Limb (tissue), 2 donors: Measurements from ENCODE around the gene SYTL3.
"Not testable (repeated sequence)": the region's sequence is repeated elsewhere in the genome, so short reads cannot be mapped to it uniquely, and the experiment has no call there.

ENCODE experiments used
- DNase-seq, 2 donors: peaks; one replicate each; pipeline ENCODE4 v3.0.0-alpha.2; 2016; ENCODE audit errors: extremely low spot score in 2 of 2

SYTL3 gene

GRCh38 chr6:158694913-158695312 is 45.1 kb downstream of the SYTL3 start:
- DNase-seq: no peak

- DNase-seq: no peak
These were observed 48.0 kb downstream of the SYTL3 start for GRCh38 chr6:158697811-158698210.

DNA sequence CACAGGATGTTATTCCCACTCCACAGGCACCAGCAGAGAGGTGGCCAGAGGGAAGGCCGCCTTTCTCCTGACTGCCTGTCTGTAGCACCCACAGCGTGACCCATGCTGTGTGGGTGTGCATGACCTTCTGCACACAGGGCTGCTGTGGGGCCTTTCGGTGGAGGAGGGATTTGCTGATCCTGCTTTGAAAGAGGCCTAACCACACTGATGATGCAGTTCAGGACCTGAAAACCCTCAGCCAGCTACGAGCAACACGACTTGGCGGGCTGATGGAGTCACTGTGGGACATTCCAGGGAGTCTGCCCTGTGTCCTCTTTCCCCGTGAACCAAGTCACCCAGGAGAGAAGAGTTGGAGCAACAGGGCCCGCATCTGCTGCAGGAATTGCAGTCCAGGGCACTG is 49.1 kb downstream of the SYTL3 start:
- no peak for DNase-seq

- DNase-seq: not testable (repeated sequence)
These were observed 51.4 kb downstream of the SYTL3 start for GRCh38 chr6:158701268-158701667.

DNA sequence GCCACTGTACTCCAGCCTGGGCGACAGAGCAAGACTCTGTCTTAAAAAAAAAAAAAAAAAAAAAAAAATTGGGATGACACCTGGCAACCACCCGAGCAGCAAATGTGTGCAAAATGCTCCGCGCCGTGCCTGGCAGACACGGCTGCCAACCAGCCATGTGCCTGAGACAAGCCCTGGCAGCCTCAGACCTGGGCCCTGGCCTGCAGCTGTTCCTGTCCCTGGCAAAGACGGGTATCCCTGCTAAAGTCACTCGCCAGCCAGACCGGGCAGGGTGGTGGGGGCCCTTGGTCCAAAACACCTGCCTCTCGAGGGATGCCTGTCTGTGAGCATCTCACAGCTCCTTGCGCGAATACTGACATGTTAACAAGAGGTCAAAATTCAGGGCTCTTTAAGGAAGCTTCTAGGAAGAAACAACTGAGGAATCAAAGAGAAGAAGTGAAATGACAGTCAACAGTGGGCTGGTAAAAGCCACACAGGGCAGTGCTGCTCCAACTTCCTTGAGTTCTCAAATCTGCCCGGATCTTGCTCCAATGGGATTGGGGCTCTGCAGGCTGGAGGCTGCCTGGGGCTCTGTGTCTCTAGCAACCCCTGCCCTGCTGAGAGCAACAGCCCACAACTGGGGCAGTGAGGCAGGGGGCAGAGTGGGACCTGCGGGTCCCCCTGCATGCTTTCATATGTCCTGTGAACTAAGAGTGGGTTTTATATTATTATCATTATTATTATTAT is 53.4 kb downstream of the SYTL3 start:
- DNase-seq: no peak

GRCh38 chr6:158703837-158704822 is 54.3 kb downstream of the SYTL3 start:
- peak; percentile 68 to 91 for DNase-seq

DNA sequence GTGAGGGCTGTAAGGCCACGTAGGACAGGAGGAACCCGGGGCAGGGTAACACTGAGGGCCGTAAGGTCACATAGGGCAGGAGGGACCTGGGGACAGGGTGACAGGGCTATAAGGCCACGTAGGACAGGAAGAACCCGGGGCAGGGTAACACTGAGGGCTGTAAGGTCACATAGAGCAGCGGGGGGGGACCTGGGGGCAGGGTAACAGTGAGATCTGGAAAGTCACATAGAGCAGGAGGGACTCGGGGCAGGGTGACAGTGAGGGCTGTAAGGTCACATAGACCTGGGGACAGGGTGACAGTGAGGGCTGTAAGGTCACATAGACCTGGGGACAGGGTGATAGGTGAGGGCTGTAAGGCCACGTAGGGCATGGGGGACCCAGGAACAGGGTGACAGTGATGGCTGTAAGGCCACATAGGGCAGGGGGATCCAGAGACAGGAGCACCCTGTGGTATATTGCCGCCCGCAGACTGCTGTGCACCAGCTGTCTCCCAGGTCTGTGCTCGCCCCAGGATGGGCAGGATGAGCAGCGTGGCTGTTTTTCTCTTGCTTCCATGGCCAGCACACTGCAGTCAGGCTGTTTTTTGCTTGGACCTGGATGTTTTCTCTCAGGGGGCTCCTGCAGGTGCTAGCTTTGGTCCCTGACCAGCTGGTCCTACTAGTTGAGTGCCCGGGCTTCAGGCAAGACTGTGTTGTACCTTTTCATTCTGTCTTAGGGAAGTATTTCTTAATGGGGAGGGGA is 55.7 kb downstream of the SYTL3 start:
- DNase-seq: no peak

DNA sequence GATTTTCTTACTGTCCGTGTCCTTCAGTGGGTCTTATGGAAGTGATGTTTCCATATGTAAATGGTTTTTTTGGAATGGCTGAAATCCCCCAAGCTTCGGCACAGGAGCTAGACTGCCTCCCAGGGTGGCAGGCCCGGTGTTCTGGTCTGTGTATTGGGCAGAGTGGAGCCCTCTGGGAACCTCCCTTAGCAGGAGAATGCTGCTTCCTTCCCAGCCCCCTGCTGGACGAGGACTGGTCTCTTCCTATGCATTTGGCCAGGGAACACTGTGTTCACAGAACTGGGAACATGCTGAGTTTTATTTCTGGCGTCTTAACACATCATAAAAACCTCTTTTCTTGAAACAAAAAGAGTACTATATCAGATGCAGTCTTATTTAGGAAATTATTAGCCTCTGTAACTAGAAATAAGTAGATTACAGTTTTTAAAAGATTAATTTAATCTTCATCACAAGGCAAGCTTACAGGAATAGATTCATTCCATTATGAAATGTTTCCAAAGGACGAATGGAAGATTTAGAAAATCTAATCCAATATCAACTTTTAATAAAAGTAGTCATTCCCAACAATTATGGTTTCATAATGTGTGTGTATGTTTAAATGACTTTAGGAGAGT is 56.6 kb downstream of the SYTL3 start:
- DNase-seq: peak; percentile 47 to 53

GRCh38 chr6:158707120-158707820 is 57.4 kb downstream of the SYTL3 start:
- DNase-seq: no peak

GRCh38 chr6:158707821-158708195 is 58.0 kb downstream of the SYTL3 start:
- no peak for DNase-seq

DNA sequence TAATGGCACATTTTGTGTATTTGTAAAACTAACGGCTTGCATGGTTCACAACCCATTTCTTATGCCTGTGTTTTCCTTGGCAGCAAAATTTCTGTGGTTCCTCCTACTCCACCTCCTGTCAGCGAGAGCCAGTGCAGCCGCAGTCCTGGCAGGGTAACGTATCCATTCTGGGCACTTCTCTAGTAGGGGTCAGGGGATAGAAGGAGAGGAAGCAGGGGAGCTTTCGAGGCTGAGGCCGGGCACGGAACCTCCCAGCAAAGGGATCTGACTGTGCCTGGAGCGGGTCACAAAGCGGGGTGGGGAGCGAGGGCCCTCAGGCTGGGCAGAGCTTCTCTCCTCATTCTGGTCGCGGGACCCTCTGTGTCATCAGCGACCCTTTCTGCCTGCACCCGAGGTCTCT is 58.4 kb downstream of the SYTL3 start:
- DNase-seq: no peak

DNA sequence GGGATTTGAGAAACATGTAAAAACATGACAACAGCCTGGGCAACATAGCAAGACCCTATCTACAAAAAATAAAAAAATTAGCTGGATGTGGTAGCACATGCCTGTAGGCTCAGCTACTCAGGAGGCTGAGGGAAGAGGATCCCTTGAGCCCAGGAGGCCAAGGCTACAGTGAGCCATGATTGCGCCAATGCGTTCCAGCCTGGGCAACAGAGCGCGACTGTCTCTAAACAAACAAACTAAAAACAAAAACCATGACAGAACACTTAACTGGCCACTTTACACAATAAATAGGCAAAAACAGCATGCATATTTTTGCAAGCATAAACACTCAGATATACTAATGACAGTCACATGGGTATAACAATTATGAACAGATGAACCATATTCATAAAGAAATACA is 60.0 kb downstream of the SYTL3 start:
- DNase-seq: no peak

GRCh38 chr6:158711264-158711663 is 61.4 kb downstream of the SYTL3 start:
- no peak for DNase-seq

DNA sequence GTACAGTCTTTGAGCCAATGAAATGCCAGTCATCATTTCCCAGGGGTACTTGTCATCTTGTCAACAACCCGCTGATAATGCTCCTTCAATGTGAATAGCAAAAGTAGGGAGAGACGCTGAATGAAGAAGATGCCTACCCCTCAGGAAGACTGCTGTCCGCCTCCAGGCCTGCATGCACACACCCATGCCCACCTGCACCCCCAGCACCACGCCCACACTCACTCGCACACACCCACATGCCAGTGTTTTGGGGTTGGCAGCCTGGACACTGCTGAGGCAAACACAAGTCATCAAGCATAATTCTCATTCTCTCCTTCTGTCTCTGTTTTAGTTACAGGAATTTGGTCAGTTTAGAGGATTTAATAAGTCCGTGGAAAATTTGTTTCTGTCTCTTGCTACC is 63.6 kb downstream of the SYTL3 start:
- no peak for DNase-seq

DNA sequence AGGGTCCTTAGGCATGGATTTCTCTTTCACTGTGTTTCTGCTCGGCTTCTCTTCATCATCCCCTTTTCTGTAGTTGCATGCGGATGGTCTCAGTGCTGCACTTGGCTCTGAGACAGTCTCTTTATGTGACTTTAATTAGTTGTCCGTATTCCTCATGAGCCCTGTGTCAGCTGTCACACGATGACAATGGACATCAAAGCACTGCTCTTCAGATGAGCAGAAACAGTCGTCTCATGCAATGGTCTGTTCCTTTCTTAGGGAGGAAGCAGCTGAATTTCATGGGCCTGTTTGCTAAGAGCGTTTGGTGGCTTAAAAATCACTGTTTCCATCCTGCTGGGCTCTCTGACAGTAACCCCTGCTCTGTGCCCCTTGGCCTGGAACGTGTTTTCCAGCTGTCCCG is 64.9 kb downstream of the SYTL3 start:
- no peak for DNase-seq

DNA sequence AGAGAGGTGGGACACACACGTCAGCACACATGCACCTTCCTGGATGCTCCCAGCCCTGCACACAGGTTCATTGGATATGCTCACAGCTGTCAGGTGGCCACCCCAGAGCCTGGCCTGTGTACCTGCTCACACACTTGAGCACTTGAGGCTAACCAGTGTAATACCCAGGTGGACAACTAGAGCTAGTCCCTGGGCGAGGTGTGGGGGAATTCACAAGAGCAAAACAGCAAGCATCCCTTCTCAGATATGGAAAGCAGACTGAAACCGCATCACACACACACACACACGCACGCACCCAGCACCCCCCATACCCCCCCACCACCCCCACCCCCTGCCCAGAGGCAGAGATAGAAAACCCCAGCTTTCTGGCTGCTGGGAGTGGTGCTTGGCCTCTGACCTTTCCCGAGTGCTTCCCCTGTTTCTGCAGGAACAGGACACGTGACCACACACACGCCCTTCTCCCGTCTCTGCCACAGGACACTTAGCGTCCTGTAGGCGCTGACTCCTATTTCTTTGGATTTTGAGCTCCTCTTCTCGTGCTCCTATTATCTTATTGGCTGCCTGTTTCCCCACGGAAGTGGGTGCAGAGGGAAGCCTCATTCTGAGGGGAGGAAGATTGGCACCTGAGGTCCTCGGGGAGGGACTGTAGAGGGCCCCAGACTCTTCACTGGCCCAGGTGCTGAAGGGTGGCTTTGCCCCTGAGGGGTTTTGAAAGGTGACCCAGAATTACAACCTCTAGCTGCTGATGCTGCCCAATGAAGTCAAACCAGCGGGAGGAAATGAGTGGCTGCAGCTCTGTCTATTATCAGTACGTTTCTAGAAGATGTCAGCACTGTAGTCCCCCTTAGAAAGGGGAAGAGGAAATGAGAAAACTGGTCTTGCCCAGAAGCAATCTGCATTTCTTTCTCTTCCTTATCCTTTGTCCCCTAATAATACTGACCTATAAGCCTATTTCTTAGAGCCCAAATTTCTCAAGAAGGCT is 65.8 kb downstream of the SYTL3 start:
- DNase-seq: no peak

DNA sequence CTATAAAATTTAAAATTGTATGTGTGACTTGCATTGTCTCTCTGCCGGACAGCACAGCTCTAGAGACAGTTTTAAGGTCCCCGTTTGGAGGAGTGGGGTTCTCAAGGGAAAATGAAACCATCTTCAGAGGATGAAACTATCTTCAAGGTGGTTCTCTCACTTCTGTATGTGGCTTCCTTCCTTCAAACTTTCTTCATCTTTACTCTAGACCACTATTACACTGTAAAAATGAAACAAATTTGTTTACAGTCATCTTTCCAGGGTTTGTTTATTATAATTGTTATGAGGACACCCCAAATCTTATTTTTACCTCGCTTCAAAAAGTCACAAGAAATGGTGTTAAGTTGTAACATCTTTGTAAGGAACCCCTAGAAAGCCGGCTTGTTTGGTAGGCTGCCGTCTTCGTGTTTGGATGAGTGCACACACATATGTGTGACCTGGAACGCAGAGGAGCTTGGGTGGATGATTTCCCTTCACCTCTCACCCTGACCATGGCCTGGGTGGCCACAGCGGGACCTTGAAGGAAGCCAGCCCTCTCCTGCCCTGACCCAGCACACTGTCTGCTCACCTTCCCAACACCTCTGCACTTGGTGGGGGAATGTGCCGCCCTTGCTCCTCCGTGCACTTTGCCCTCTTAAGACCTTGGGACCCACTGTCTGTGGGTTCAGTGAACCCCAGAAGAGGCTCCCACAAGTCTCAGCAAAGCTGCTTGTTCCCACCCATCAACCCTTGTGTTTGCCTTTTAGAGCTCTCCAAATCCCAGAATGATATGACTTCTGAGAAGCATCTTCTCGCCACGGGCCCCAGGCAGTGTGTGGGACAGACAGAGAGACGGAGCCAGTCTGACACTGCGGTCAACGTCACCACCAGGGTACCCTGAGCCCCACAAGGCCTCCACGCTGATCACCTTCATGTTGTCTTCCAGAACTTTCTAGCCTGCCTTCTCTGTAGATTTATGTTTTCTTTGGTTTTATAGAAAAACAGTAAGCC is 67.8 kb downstream of the SYTL3 start:
- no peak for DNase-seq

GRCh38 chr6:158718461-158719046 is 68.7 kb downstream of the SYTL3 start:
- peak in 1 of 2 donors; percentile 54 for DNase-seq
